GM21825 (cell line): ENCODE measurements around the gene HRAS.
"Not testable (repeated sequence)": the region's sequence is repeated elsewhere in the genome, so short reads cannot be mapped to it uniquely, and the experiment has no call there.

ENCODE experiments used
- ATAC-seq: cut with Tn5 transposase; IDR thresholded peaks from one replicate; pipeline ENCODE4 v1.9.1; 2021; ENCODE audit warnings: mild to moderate bottlenecking, moderate library complexity; ENCODE audit not compliant: unreplicated experiment

The HRAS gene

GRCh38 chr11:535519-536454 lies at the start of gene HRAS:
HRAS (minus strand) TSS chr11:535576.
- peak; percentile 68 for ATAC-seq

- no peak for ATAC-seq
These were observed 48.9 kb upstream of the HRAS start for GRCh38 chr11:584287-584686.

- no peak for ATAC-seq
These were observed 46.4 kb upstream of the HRAS start for GRCh38 chr11:581752-582151.

GRCh38 chr11:581342-581741 lies 46.0 kb upstream of the HRAS start:
- no peak for ATAC-seq

GRCh38 chr11:579830-580601 lies 44.6 kb upstream of the HRAS start:
- no peak for ATAC-seq

GRCh38 chr11:578276-579035 lies 43.1 kb upstream of the HRAS start:
- ATAC-seq, result no peak

GRCh38 chr11:577611-577894 lies 42.2 kb upstream of the HRAS start:
- ATAC-seq, result no peak

GRCh38 chr11:576811-577610 lies 41.6 kb upstream of the HRAS start:
- no peak for ATAC-seq

GRCh38 chr11:575996-576768 lies 40.8 kb upstream of the HRAS start, which contains the start of gene PHRF1:
PHRF1 (plus strand) TSS chr11:576470; CDS start chr11:581513, 5,043 bp downstream.
- ATAC-seq, result peak; percentile 75

- peak; percentile 40 for ATAC-seq
These were observed 40.1 kb upstream of the HRAS start for GRCh38 chr11:575313-575995.

- ATAC-seq, result peak; percentile 1
These were observed 39.4 kb upstream of the HRAS start for GRCh38 chr11:574632-575312.

GRCh38 chr11:574031-574570 lies 38.7 kb upstream of the HRAS start:
- ATAC-seq, result not testable (repeated sequence)

GRCh38 chr11:573146-573759 lies 37.9 kb upstream of the HRAS start:
- no peak for ATAC-seq

- no peak for ATAC-seq
These were observed 36.4 kb upstream of the HRAS start for GRCh38 chr11:571802-572185.

GRCh38 chr11:569158-569885 lies 33.9 kb upstream of the HRAS start:
- no peak for ATAC-seq

- peak; percentile 79 for ATAC-seq
These were observed 33.2 kb upstream of the HRAS start for GRCh38 chr11:568306-569157.
